Parathyroid adenoma (tissue), 2 donors: Measurements from ENCODE around the gene LDB1.

Experiments used
- H2AFZ ChIP-seq: fragments of 300-600 bp; sonication (generic); one replicate; pipeline ENCODE4 v1.7.0; 2017; ENCODE audit warnings: antibody characterized with exemption, mild to moderate bottlenecking
- H3K27ac ChIP-seq: fragments of 300-600 bp; sonication (generic); one replicate; pipeline ENCODE4 v1.7.0; 2017
- H3K27me3 ChIP-seq: fragments of 300-600 bp; sonication (generic); one replicate; pipeline ENCODE4 v1.7.0; 2017; ENCODE audit warnings: low read length; ENCODE audit not compliant: control insufficient read depth, insufficient read depth
- H3K36me3 ChIP-seq: fragments of 300-600 bp; sonication (generic); one replicate; pipeline ENCODE4 v1.7.0; 2017; ENCODE audit warnings: low read length; ENCODE audit not compliant: control insufficient read depth, insufficient read depth
- H3K4me1 ChIP-seq: fragments of 300-600 bp; sonication (generic); one replicate; pipeline ENCODE4 v1.7.0; 2017; ENCODE audit warnings: control low read depth
- H3K4me2 ChIP-seq: fragments of 300-600 bp; sonication (generic); one replicate; pipeline ENCODE4 v1.7.0; 2017; ENCODE audit warnings: low read length
- H3K4me3 ChIP-seq: fragments of 300-600 bp; sonication (generic); one replicate; pipeline ENCODE4 v1.7.0; 2017; ENCODE audit warnings: low read depth, low read length
- H3K79me2 ChIP-seq: fragments of 300-600 bp; sonication (generic); one replicate; pipeline ENCODE4 v1.7.0; 2017; ENCODE audit warnings: control low read depth
- H3K9ac ChIP-seq: fragments of 300-600 bp; sonication (generic); one replicate; pipeline ENCODE4 v1.7.0; 2017; ENCODE audit warnings: mild to moderate bottlenecking
- H3K9me3 ChIP-seq: fragments of 300-600 bp; sonication (generic); one replicate; pipeline ENCODE4 v1.7.0; 2017; ENCODE audit warnings: low read length; ENCODE audit not compliant: control insufficient read depth
- CTCF ChIP-seq: fragments of 300-600 bp; sonication (generic); IDR thresholded peaks from one replicate; pipeline ENCODE4 v1.7.0; 2017; ENCODE audit warnings: antibody characterized with exemption, mild to moderate bottlenecking
- donor health status: primary hyperparathyroidism.

Gene LDB1

DNA sequence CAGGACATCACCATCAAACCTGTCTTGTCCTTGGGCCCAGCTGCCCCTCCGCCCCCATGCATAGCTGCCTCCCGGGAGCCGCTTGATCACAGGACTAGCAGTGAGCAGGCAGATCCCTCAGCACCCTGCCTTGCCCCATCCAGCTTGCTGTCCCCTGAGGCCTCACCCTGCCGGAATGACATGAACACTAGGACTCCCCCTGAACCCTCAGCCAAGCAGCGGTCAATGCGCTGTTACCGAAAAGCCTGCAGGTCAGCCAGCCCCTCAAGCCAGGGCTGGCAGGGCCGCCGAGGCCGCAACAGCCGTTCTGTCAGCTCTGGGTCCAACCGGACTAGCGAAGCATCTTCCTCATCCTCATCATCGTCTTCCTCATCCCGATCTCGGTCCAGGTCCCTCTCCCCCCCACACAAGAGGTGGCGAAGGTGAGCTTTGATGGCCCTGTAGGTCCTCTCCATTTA, 26.8 kb upstream of the LDB1 start:
- no peaks in the 10 kb centered on the region for H3K27me3 ChIP-seq
- H3K4me3 ChIP-seq, result no peak overlapping the region
- no peaks in the 10 kb centered on the region for H3K4me1 ChIP-seq
- H3K79me2 ChIP-seq, result no peaks in the 10 kb centered on the region
- no peak for TF ChIP-seq CTCF
- H3K36me3 ChIP-seq, result no peaks in the 10 kb centered on the region
- H2AFZ ChIP-seq, result no peak overlapping the region
- H3K9me3 ChIP-seq, result no peaks in the 10 kb centered on the region
- no peak overlapping the region for H3K4me2 ChIP-seq
- H3K27ac ChIP-seq, result no peak overlapping the region
- H3K9ac ChIP-seq, result no peak overlapping the region

DNA sequence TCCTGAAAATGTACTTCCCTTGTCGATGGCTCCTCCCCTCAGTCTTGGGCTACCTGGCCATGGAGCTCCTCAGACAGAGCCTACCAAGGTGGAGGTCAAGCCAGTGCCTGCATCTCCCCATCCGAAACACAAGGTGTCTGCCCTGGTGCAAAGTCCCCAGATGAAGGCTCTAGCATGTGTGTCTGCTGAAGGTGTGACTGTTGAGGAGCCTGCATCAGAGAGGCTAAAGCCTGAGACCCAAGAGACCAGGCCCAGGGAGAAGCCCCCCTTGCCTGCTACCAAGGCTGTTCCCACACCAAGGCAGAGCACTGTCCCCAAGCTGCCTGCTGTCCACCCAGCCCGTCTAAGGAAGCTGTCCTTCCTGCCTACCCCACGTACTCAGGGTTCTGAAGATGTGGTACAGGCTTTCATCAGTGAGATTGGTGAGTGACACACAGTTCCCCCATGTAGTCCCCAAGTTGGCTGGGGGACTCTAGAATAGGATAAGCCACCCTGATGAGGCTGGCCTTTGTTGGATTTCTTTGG, 21.5 kb upstream of the LDB1 start:
- no peaks in the 10 kb centered on the region for H3K27me3 ChIP-seq
- H3K4me1 ChIP-seq, result no peaks in the 10 kb centered on the region
- no peak for TF ChIP-seq CTCF
- no peaks in the 10 kb centered on the region for H3K9me3 ChIP-seq
- H3K79me2 ChIP-seq, result peaks cover 5% of the 10 kb centered on the region
- H2AFZ ChIP-seq, result no peak overlapping the region
- no peak overlapping the region for H3K9ac ChIP-seq
- no peak overlapping the region for H3K27ac ChIP-seq
- H3K4me2 ChIP-seq, result no peak overlapping the region
- no peaks in the 10 kb centered on the region for H3K36me3 ChIP-seq
- no peak overlapping the region for H3K4me3 ChIP-seq

DNA sequence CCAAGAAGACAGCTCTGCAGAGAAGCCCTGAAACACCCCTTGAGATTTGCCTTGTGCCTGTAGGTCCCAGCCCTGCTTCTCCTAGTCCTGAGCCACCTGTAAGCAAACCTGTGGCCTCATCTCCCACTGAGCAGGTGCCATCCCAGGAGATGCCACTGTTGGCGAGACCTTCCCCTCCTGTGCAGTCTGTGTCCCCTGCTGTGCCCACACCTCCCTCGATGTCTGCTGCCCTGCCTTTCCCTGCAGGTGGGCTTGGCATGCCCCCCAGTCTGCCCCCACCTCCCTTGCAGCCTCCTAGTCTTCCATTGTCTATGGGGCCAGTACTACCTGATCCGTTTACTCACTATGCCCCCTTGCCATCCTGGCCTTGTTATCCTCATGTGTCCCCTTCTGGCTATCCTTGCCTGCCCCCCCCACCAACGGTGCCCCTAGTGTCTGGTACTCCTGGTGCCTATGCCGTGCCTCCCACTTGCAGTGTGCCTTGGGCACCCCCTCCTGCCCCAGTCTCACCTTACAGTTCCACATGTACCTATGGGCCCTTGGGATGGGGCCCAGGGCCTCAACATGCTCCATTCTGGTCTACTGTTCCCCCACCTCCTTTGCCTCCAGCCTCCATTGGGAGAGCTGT, 20.9 kb upstream of the LDB1 start:
- no peaks in the 10 kb centered on the region for H3K27me3 ChIP-seq
- H3K9me3 ChIP-seq, result no peaks in the 10 kb centered on the region
- no peak overlapping the region for H2AFZ ChIP-seq
- H3K4me3 ChIP-seq, result no peak overlapping the region
- no peak overlapping the region for H3K27ac ChIP-seq
- H3K4me2 ChIP-seq, result no peak overlapping the region
- H3K79me2 ChIP-seq, result peaks cover 8% of the 10 kb centered on the region
- H3K4me1 ChIP-seq, result no peaks in the 10 kb centered on the region
- H3K36me3 ChIP-seq, result no peaks in the 10 kb centered on the region
- H3K9ac ChIP-seq, result no peak overlapping the region
- no peak for TF ChIP-seq CTCF

- Histone ChIP-seq H3K4me3 (no peak overlapping the region), H2AFZ (no peak overlapping the region), H3K4me1 (no peaks in the 10 kb centered on the region), H3K79me2 (peaks cover 14% of the 10 kb centered on the region), H3K4me2 (no peak overlapping the region), H3K9me3 (no peaks in the 10 kb centered on the region), H3K9ac (no peak overlapping the region), H3K27me3 (no peaks in the 10 kb centered on the region), H3K27ac (no peak overlapping the region), H3K36me3 (no peaks in the 10 kb centered on the region)
- no peak for TF ChIP-seq CTCF
These were observed 20.1 kb upstream of the LDB1 start for GRCh38 chr10:102140218-102140617.
